ENCODE results near the gene NAPSA. TPM values are rescaled to one million over a fixed set of nuclear protein-coding genes. Genes with fewer than 3 reads are reported as not detected.
A peak's percentile ranks its signal among the peaks of the same experiment; 100 is the strongest.

NAPSA gene
- total and polyA plus RNA-seq, 10 of the 15 experiments (the other 5 are each of a cell fraction or from before 2014, with no cell fraction given), result 6.7 to 45.4 (median 17.1) TPM

- TF ChIP-seq MXI1 (IDR thresholded peaks at IDR 0.05; ENCODE audit: low read depth, low read length), result peak; percentile 80; the same call in 1 of the 2 replicates
- TF ChIP-seq BMI1 (IDR thresholded peaks at IDR 0.05; ENCODE audit: borderline replicate concordance), result peak; percentile 36; the same call in 1 of the 2 replicates
- 0 out of 2 replicates have a peak, but pooled peaks have one; percentile 53 for TF ChIP-seq JUND (IDR thresholded peaks at IDR 0.05; ENCODE audit: low read depth, low read length)
- TF ChIP-seq, protein P1, sequence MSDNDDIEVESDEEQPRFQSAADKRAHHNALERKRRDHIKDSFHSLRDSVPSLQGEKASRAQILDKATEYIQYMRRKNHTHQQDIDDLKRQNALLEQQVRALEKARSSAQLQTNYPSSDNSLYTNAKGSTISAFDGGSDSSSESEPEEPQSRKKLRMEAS (IDR thresholded peaks at IDR 0.05; ENCODE audit: low read depth, low read length), result peak; percentile 29; the same call in 1 of the 2 replicates
- no peak for TF ChIP-seq FOXM1 (IDR thresholded peaks at IDR 0.05; ENCODE audit: low read depth, low read length)
- TF ChIP-seq BRCA1 (IDR thresholded peaks at IDR 0.05; ENCODE audit: low read depth, low read length), result no peak
- peak; percentile 93 for TF ChIP-seq ZBTB11 (CRISPR knock-in tag; IDR thresholded peaks at IDR 0.05)
- TF ChIP-seq NR2F1 (conservative IDR thresholded peaks at IDR 0.05), result peak; percentile 57; the same call in 1 of the 2 replicates
- 0 out of 2 replicates have a peak, but pooled peaks have one; percentile 14 for TF ChIP-seq SPI1 (IDR thresholded peaks at IDR 0.05; ENCODE audit: borderline replicate concordance, insufficient read depth, low read depth, low read length)
- peak; percentile 66 for TF ChIP-seq NR2C1 (IDR thresholded peaks at IDR 0.05)
- TF ChIP-seq, protein P2, sequence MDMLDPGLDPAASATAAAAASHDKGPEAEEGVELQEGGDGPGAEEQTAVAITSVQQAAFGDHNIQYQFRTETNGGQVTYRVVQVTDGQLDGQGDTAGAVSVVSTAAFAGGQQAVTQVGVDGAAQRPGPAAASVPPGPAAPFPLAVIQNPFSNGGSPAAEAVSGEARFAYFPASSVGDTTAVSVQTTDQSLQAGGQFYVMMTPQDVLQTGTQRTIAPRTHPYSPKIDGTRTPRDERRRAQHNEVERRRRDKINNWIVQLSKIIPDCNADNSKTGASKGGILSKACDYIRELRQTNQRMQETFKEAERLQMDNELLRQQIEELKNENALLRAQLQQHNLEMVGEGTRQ (IDR thresholded peaks at IDR 0.05; ENCODE audit: borderline replicate concordance, low read depth, low read length), result no peak
- peak in 1 of 2 experiments; percentile 91; a peak in 2 of 4 replicates for TF ChIP-seq SRF (IDR thresholded peaks at IDR 0.05; ENCODE audit: low read depth in 2 of 2, low read length in 2 of 2)
- no peak for TF ChIP-seq CTCF (IDR thresholded peaks at IDR 0.05 in 2 of 3, conservative IDR thresholded peaks at IDR 0.05 in 1 of 3; ENCODE audit: control insufficient read depth in 2 of 3, extremely low read depth in 1 of 3, insufficient read depth in 1 of 3, low read depth in 3 of 3, low read length in 3 of 3)
- no peak for TF ChIP-seq SUPT20H (IDR thresholded peaks at IDR 0.05; ENCODE audit: borderline replicate concordance, control insufficient read depth, low read depth, low read length)
- peak; percentile 61; the same call in 1 of the 2 replicates for TF ChIP-seq TCF12 (IDR thresholded peaks at IDR 0.05; ENCODE audit: low read depth, low read length)
- TF ChIP-seq SMC3 (IDR thresholded peaks at IDR 0.05; ENCODE audit: borderline replicate concordance, low read length), result no peak
- peak; percentile 27 to 74; a peak in 1 of 3 replicates for TF ChIP-seq EGR1 (IDR thresholded peaks at IDR 0.05; ENCODE audit: borderline replicate concordance in 1 of 2, low read depth in 2 of 2, low read length in 2 of 2)
- TF ChIP-seq MTA2 (IDR thresholded peaks at IDR 0.05; ENCODE audit: low read depth), result no peak; the same call in none of the 2 replicates
These were observed 11.0 kb upstream of the NAPSA start, which contains the start of gene NR1H2 (continued) for GRCh38 chr19:50376166-50377050.

Measured in GM12878 (cell line).